Fibroblast of pulmonary artery (primary cell): ENCODE measurements around the gene ASTN1.

Experiments
- DNase-seq: peaks from one replicate; pipeline ENCODE4 v3.0.0-alpha.2; 2010; ENCODE audit warnings: low read depth
- H3K4me3 ChIP-seq: replicated peaks from 2 replicates; pipeline ENCODE4 v1.5.1; 2011; ENCODE audit warnings: low read depth, mild to moderate bottlenecking, control low read depth, low read length, moderate library complexity
- CTCF ChIP-seq: IDR thresholded peaks from 2 replicates; pipeline ENCODE4 v1.5.1; 2011; ENCODE audit warnings: mild to moderate bottlenecking, control low read depth, low read length, inconsistent platforms; ENCODE audit errors: missing control alignments

ASTN1 gene

GRCh38 chr1:177014325-177014724 is 150.2 kb downstream of the ASTN1 start:
- no peak for DNase-seq
- no peak for TF ChIP-seq CTCF
- no peak overlapping the region for H3K4me3 ChIP-seq

DNA sequence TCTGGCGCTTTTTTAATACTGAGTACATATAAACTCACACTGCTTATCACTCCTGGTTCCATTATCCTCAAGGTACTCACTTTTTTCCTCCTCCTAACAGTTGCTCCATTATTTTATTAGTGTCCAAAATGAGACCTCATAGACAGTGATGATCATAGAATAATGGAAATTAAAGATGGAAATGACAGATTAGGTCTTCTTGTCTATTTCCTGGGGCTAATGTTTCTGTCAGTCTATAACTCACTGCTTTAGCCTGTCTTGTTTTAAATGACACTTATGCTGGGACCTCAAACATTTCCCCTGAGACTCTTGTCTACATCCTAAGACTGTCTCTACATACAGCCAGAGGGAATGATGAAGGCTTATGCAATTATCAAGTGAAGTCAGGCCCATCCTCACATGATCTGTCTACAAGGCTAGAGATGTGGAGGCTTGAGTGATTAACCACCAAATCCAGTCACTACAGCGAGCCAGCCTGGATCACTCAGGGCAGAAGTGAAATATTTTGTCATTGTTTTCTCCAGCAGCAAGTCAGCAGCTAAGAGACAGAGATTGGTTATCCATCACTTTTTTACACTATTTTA is 152.1 kb downstream of the ASTN1 start:
- no peak for TF ChIP-seq CTCF
- DNase-seq = no peak
- no peak overlapping the region for H3K4me3 ChIP-seq

DNA sequence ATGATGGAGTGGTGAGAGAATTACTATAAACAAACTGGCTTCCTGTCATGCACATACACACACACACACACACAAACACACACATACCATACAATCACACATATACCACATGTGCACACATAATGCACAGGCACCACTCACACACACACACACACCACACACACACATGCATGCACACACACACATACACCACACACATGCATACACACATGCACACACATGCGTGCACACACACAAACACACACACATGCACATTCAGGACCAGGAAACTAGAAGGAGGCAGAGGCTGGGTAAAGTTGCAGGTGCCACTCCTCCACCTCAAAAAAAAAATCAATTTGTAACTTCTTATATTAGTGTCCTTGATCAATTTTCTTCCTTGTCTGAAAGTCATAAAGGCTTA is 153.0 kb downstream of the ASTN1 start:
- no peak overlapping the region for H3K4me3 ChIP-seq
- TF ChIP-seq CTCF = no peak
- DNase-seq = no peak

- no peak for DNase-seq
- no peak overlapping the region for H3K4me3 ChIP-seq
- TF ChIP-seq CTCF = no peak
Observed at GRCh38 chr1:177010211-177010825, 154.2 kb downstream of the ASTN1 start.

DNA sequence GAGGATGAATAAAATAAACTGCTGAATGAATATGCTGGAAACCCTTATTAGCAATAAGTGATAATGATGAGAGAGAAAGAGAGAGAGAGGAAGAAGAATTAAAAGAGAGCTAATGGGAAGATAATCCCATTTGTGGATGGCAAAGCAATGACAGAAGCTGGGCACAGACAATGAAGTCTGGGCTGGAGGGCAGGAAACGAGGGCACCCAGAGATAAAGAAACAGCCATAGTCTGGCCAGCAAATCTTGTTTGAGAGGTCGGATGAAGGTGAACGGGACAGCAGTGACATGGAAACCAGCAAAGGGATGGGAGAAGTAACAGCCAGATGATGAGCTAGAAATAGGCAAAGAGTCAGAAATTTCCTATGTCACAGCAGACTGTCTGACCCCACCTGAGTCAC is 155.9 kb downstream of the ASTN1 start:
- TF ChIP-seq CTCF = no peak
- no peak for DNase-seq
- no peak overlapping the region for H3K4me3 ChIP-seq

DNA sequence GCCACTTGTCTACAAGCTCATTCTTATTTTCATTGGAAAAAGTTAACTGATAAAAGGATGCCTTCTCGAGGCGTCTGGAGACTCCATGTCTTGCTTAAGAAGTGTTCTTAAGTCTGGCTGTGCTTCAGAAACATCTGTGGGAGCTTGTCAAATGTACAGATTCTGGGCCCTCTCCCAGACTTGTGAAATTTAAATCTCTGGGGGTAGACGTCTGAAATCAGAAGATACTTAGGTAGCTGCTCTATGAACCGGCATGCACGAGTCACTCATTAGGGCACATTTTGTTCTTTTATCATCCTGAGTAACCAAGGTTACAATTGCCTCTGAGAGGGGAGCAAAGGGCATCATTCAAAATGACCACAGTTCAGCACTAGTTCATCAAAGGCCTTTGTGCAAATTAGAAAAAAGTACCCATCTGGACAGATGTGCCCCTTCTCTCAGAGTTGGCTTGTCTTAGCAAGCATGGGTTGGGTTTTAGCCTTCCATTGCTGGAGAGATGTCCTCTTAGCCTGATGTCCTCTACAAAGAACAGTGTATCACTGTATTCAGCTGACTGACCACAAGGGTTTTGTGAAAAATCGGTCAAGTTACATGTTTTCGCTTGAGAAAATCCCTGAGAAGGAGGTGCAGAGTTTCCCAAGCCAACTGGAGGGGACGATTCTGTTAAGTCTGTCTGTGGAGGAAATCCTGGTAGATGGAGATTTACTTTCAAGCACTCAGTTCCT is 156.9 kb downstream of the ASTN1 start:
- no peak for DNase-seq
- TF ChIP-seq CTCF = no peak
- no peak overlapping the region for H3K4me3 ChIP-seq
